ENCODE data around the gene L3MBTL1.

Gene L3MBTL1

DNA sequence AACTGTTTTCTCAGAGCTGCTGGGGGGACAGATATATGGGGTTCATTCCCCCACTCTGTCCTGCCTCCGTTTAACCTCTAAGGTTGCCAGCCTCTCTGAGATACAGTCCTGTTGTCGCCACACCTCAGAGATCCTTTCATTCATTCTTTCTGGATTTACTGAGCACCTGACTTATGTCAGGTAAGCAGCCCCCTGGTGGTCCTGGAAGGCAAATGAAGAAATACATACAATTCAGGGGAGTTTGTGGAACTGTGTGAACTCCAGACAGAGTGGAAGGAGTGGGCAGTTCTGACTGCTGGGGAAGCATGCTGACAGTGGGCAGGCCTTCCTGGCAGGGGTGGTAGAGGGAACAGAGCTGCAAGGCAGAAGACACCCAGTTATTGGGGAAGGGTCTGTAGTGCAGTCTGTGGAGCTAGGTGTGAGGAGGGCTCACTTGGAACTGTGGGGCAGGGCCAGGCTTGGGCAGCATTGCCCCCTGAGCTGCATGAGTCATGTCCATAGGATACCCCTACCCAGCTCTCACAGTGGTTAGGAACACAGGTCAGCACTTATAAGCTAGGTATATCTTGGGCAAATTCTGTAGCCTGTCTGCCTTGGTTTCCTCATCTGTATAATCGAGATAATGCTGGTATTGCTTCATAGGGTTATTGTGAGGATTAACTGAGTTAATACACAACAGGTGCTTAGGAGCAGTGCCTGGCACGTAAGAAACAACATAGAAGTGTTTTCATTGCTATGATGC is 38.5 kb downstream of the L3MBTL1 start:
- H3K4me3 ChIP-seq (ENCODE audit: low read depth, low read length): no peak overlapping the region
- no peak for DNase-seq (ENCODE audit: low read depth, low spot score)
- ChIA-PET CTCF (interaction anchor here (1.0 to 1.3 kb wide), 2 partner anchors 9 to 11 kb away, joined by 3 to 4 read pairs; no protein-coding TSS in a partner anchor), POLR2A (no interaction called here)
- TF ChIP-seq, protein P1, sequence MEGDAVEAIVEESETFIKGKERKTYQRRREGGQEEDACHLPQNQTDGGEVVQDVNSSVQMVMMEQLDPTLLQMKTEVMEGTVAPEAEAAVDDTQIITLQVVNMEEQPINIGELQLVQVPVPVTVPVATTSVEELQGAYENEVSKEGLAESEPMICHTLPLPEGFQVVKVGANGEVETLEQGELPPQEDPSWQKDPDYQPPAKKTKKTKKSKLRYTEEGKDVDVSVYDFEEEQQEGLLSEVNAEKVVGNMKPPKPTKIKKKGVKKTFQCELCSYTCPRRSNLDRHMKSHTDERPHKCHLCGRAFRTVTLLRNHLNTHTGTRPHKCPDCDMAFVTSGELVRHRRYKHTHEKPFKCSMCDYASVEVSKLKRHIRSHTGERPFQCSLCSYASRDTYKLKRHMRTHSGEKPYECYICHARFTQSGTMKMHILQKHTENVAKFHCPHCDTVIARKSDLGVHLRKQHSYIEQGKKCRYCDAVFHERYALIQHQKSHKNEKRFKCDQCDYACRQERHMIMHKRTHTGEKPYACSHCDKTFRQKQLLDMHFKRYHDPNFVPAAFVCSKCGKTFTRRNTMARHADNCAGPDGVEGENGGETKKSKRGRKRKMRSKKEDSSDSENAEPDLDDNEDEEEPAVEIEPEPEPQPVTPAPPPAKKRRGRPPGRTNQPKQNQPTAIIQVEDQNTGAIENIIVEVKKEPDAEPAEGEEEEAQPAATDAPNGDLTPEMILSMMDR (IDR thresholded peaks at IDR 0.05; ENCODE audit: insufficient read depth, low read length, missing control alignments): no peak

DNA sequence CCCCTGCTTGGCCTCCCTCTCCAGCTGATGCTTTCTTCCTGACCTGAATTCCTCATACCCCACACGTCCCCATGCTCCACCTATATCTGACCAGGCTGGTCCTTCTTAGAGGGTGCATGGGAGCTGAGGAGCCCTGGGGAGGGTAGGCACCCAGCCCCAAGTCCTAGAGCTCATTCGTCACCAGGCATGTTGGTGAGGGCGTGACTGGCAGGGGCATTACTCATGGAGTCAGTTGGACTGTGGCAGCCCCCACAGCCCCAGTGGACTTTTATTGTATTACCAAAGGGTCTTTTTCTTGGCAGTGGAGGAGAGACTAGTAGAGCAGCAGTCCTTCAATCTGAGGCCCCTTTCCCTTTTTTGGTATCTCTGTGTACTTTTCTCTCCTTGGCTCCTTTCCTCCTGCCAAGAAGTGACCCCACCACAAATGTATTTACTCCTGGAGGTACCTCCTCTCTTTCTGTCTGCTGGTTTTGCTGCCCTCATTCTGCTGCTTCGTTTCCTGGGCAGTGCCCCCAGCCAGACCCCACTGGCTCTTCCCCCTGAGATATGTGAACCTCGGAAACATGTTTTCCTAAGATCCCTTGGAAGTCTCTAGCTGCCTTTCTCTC is 40.9 kb downstream of the L3MBTL1 start:
- no peak for DNase-seq (ENCODE audit: low read depth, low spot score)
- TF ChIP-seq, protein P1 (IDR thresholded peaks at IDR 0.05; ENCODE audit: insufficient read depth, low read length, missing control alignments): no peak
- ChIA-PET POLR2A (no interaction called here), CTCF (interaction anchor here (1.1 to 4.7 kb wide), 2 partner anchors 11 to 36 kb away, joined by 3 to 45 read pairs; no protein-coding TSS in a partner anchor)
- H3K4me3 ChIP-seq (ENCODE audit: low read depth, low read length): no peak overlapping the region

GRCh38 chr20:43549416-43550065 is 42.0 kb downstream of the L3MBTL1 start:
- H3K4me3 ChIP-seq (ENCODE audit: low read depth, low read length): no peak overlapping the region
- CTCF ChIA-PET: interaction anchor here (0.6 to 4.7 kb wide), 3 partner anchors 12 to 79 kb away, joined by 3 to 45 read pairs (median 3); no protein-coding TSS in a partner anchor
- POLR2A ChIA-PET: no interaction called here
- TF ChIP-seq, protein P1 (IDR thresholded peaks at IDR 0.05; ENCODE audit: insufficient read depth, low read length, missing control alignments): no peak
- DNase-seq (ENCODE audit: low read depth, low spot score): no peak

- no peak overlapping the region for H3K4me3 ChIP-seq (ENCODE audit: low read depth, low read length)
- TF ChIP-seq, protein P1 (IDR thresholded peaks at IDR 0.05; ENCODE audit: insufficient read depth, low read length, missing control alignments): no peak
- POLR2A ChIA-PET: no interaction called here
- DNase-seq (ENCODE audit: low read depth, low spot score): no peak
- CTCF ChIA-PET: interaction anchor here (1.1 to 4.7 kb wide), 2 partner anchors 9 to 13 kb away, joined by 4 to 45 read pairs; no protein-coding TSS in a partner anchor
Observed at GRCh38 chr20:43550456-43550855, 43.0 kb downstream of the L3MBTL1 start.

DNA sequence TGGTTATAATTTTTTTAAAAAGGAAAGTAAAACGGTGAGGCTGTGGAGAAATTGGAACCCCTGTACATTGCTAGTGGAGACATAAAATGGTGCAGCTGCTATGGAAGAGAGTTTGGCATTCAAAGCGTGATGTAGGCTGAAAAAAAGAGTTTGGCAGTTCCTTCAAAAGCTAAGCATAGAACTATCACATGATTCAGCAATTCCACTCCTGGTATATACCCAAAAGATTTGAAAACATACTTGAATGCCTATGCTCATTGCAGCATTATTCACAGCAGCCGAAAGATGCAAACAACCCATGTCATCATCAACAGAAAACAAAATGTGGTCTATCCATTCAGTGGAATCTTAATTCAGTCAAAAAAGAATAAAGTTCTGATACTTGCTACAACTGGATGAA is 46.9 kb downstream of the L3MBTL1 start:
- POLR2A ChIA-PET: no interaction called here
- H3K4me3 ChIP-seq (ENCODE audit: low read depth, low read length): no peak overlapping the region
- TF ChIP-seq, protein P1 (IDR thresholded peaks at IDR 0.05; ENCODE audit: insufficient read depth, low read length, missing control alignments): no peak
- DNase-seq (ENCODE audit: low read depth, low spot score): no peak
- CTCF ChIA-PET: interaction anchor here (1.4 kb wide), 1 partner anchor 17 kb away, joined by 4 read pairs; no protein-coding TSS in a partner anchor
